Heart left ventricle (tissue), 13 donors: ENCODE measurements around the gene PRKN.
"Not testable (repeated sequence)": the region's sequence is repeated elsewhere in the genome, so short reads cannot be mapped to it uniquely, and the experiment has no call there.

Experiments
- CTCF ChIP-seq, 12 donors: fragments of 200-600 bp; sonication (generic) in 4 of 12; IDR thresholded peaks; one replicate each; pipeline versions ENCODE4 v1.5.0 to v1.8.0; 2018 to 2022; ENCODE audit warnings: antibody characterized with exemption in 12 of 12, mild to moderate bottlenecking in 5 of 12
- POLR2A ChIP-seq, 2 donors: fragments of 450-650 bp; IDR thresholded peaks; one replicate each; pipeline ENCODE4 v1.6.1; 2017; ENCODE audit warnings: antibody characterized with exemption in 2 of 2, mild to moderate bottlenecking in 2 of 2, moderate library complexity in 2 of 2
- donor health status: ischemic (EF 13 %, LVEDD 7.1; RV severe dilation, severe dysfunction).
- donor health status: DM: no; HTN: yes; CAD: no.
- donor health status: DM: no; HTN: no; CAD: no.
- donor health status: ischemic (EF 25% LVEDD 6.9; RV normal size, moderate dysfunction).
- donor health status: ischemic (EF 25% LVEDD 5.7; RV mildly dilated, moderate dysfunction).
- donor health status: ischemic (EF 35%, LVEDD 5.7; RV mildly dilated, moderate dysfunction).
- donor health status: nonischemic (EF 11% LVEDD 7.7; RV severe dilation, severe dysfunction).
- donor health status: DM: yes; HTN: yes; CAD: no.
- donor health status: PGD.
- donor health status: ischemic (EF 29% LVEDD 5.4; RV normal size, mild dysfunction).
- donor health status: nonischemic (EF 23%, LVEDD 6.1; RV moderate dilation, normal function).

- TF ChIP-seq CTCF, POLR2A (IDR thresholded peaks at IDR 0.05): not testable (repeated sequence)
Measured at GRCh38 chr6:161861061-161861460, 866.5 kb downstream of the PRKN start.
